H7 (cell line): Measurements from ENCODE around the gene ARHGAP21. TPM values are rescaled to one million over a fixed set of nuclear protein-coding genes. Genes with fewer than 3 reads are reported as not detected.
A peak's percentile ranks its signal among the peaks of the same experiment; 100 is the strongest.
"Not testable (repeated sequence)": the region's sequence is repeated elsewhere in the genome, so short reads cannot be mapped to it uniquely, and the experiment has no call there.

Experiments used
- DNase-seq: peaks from one replicate; pipeline ENCODE4 v3.0.0; 2012
- H3K27me3 ChIP-seq: 2 replicates; pipeline ENCODE4 v1.6.0; 2011; ENCODE audit warnings: mild to moderate bottlenecking, low read length; ENCODE audit not compliant: control insufficient read depth, insufficient read depth
- H3K36me3 ChIP-seq: replicated peaks from 2 replicates; pipeline ENCODE4 v1.5.1; 2011; ENCODE audit warnings: low read length; ENCODE audit not compliant: control insufficient read depth, insufficient read depth
- H3K4me3 ChIP-seq: 2 replicates; pipeline ENCODE4 v1.5.1; 2011; ENCODE audit warnings: low read depth, mild to moderate bottlenecking, control low read depth, low read length, moderate library complexity; ENCODE audit not compliant: insufficient read depth
- total RNA-seq: library from RNA; depleted of rRNA; stranded (reverse); fragments of >200 nt; shearing (Covaris generic); gene quantifications from 2 replicates; pipeline ENCODE4 v1.2.3, GENCODE V29; 2014

Gene ARHGAP21
- total RNA-seq, 1 experiment from 2014 or later: 31.5 TPM

DNA sequence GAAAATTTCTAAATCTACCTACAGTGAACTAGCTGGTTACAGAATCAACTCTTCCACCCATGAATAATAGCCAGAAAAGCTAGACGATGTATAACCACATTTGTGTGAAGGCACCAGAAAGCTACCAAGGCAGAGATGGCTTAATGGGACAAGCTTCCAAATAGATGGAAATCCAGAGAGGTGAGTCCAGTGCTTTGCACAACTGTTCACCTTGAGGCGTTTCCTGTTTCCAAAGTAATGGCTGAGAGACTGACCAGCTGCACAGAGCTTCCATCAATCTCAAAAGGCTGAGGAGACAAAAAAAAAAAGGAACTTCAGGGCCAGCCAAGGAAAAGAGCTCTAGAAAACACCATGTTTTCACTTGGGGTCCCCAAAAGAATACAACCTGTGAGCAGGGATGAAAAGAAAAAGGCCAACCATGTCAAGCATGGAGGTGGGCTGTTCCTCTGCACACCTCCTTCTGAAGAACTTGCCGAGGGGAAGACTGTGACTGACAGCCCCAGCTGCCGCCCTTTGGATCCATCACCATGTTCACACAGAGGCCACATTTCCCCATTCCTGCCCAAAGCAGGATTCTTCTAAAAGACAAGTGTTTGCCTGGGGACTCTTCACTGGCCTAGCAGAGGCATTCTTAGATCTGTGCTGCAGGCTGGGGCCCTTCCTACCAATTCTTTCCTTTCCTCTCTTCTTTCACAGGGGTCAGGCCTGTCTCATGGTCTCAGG is 72.9 kb downstream of the ARHGAP21 start:
- Histone ChIP-seq H3K36me3 (no peaks in the 10 kb centered on the region), H3K27me3 (no peaks in the 10 kb centered on the region), H3K4me3 (no peak overlapping the region)
- no peak for DNase-seq

DNA sequence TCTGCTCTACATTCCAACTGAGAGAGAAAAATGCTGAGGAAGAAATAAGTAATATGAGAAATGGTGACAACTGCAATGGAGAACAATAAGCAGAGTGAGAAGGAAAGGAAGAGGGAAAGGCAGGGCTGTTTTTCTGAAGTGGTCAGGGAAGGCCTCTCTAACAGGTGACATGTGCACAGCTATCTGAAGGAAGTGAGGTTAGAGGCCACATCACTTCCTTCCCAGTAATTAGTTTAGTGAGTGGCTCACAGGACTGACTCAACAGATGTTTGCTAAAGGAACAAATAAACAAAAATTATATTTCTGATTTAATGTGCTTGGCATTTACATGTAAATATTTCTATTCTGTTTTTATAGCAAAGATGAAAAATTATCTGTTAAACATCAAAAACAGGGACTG is 77.9 kb downstream of the ARHGAP21 start:
- DNase-seq: no peak
- no peaks in the 10 kb centered on the region for H3K36me3 ChIP-seq
- H3K27me3 ChIP-seq: no peaks in the 10 kb centered on the region
- H3K4me3 ChIP-seq: no peak overlapping the region

- Histone ChIP-seq H3K27me3 (no peaks in the 10 kb centered on the region), H3K4me3 (no peak overlapping the region), H3K36me3 (no peaks in the 10 kb centered on the region)
- no peak for DNase-seq
Measured at GRCh38 chr10:24645022-24645421, 78.7 kb downstream of the ARHGAP21 start.

- DNase-seq: no peak
- no peaks in the 10 kb centered on the region for H3K27me3 ChIP-seq
- no peak overlapping the region for H3K4me3 ChIP-seq
- no peaks in the 10 kb centered on the region for H3K36me3 ChIP-seq
Measured at GRCh38 chr10:24643679-24644209, 79.9 kb downstream of the ARHGAP21 start.

GRCh38 chr10:24642921-24643678 is 80.6 kb downstream of the ARHGAP21 start:
- Histone ChIP-seq H3K36me3 (no peaks in the 10 kb centered on the region), H3K27me3 (no peaks in the 10 kb centered on the region), H3K4me3 (no peak overlapping the region)
- peak; percentile 31 for DNase-seq

DNA sequence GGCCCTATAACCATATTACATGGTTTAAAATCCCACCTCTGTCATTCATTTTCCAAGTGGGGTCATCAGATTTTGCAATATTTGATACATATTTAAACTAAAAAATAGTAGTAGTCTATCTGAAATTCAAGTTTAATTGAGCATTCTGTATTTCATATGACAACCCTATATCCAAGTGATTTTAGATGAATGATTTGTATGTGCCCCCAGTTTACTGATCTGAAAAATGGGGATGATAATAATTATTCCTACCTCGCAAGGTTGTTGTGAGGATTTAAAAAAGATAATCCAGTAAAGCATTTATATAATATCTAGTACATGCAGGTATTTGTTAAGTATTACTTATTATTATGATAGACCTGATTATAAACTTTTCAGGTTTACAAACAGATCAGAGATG is 84.6 kb downstream of the ARHGAP21 start:
- H3K27me3 ChIP-seq: no peaks in the 10 kb centered on the region
- H3K36me3 ChIP-seq: no peaks in the 10 kb centered on the region
- no peak for DNase-seq
- H3K4me3 ChIP-seq: no peak overlapping the region

DNA sequence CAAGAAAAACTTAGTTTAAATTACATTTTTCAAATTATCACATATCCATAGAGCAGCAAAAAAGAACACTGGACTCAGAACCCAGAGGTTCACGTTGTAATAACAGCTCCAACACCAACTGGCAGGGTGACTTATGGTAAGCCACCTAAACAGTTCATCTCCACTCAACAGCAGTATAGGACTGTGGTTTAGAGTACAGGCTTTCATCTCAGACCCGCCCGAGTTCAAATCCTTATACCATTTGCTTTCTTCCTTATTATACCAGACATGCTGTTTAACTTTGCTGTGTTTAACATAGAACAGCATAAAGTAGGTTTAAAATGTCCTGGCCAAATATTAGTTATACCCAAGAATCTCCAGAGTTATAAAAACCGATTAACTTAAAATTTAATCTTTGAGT is 97.9 kb downstream of the ARHGAP21 start:
- Histone ChIP-seq H3K36me3 (no peaks in the 10 kb centered on the region), H3K27me3 (no peaks in the 10 kb centered on the region), H3K4me3 (no peak overlapping the region)
- DNase-seq: no peak

- H3K4me3 ChIP-seq: no peak overlapping the region
- no peak for DNase-seq
- no peaks in the 10 kb centered on the region; the same call in 1 of the 2 replicates for H3K36me3 ChIP-seq
- H3K27me3 ChIP-seq: no peaks in the 10 kb centered on the region
Measured at GRCh38 chr10:24623383-24623782, 100.3 kb downstream of the ARHGAP21 start.

- H3K27me3 ChIP-seq: no peaks in the 10 kb centered on the region
- no peaks in the 10 kb centered on the region; the same call in 1 of the 2 replicates for H3K36me3 ChIP-seq
- DNase-seq: no peak
- no peak overlapping the region for H3K4me3 ChIP-seq
Measured at GRCh38 chr10:24622781-24623301, 100.8 kb downstream of the ARHGAP21 start.

DNA sequence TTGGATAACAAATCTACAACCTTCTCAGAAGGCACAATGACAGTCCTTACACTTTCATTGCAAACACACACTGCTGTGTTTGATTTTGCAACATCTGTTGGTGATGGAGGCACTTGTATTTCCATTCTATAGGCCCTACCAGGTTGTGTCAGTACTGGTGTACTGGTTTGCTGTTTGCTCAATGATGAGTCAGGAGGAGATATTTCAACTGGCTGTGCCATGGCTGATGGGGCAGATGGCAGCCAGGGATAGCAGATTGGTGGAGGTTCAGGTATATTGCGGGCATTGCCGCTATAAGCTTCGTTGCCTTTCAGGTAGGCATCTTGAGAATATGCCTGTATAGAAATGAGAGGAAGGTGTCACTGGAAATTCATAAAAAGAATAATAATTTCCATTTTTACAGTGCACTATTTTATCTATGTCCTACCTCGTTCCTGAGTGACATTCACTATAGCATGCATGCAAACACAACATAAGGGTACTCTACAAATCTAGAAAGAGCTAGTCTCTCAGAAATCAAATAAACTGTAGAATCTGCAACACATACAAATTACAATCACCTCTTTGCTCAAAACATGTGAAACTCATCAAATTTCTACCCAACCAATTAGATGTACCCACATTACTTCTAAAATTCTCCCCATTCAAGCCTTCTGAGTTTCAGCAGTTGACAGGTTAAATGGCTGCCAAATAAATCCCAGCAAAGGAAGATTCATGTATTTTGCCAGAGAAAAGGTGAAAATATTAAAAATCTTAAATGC is 102.5 kb downstream of the ARHGAP21 start:
- H3K27me3 ChIP-seq, H3K4me3 ChIP-seq, H3K36me3 ChIP-seq, DNase-seq: not testable (repeated sequence)

DNA sequence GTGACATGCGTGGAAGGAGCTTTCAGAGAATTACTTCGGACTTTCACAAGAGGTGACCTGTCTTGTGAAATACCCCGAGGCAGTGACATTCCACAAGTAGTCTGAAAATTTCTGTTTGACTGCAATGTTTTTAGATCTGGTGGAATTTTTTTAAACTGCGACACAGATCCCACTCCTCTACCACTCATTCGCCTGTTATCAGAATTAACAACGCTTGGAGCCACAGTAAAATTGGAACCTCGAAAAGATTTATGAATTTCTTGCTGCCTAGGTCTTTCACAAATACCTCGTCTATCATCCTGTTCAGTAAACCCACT is 103.7 kb downstream of the ARHGAP21 start:
- DNase-seq, H3K4me3 ChIP-seq, H3K27me3 ChIP-seq, H3K36me3 ChIP-seq: not testable (repeated sequence)

- H3K4me3 ChIP-seq, DNase-seq, H3K27me3 ChIP-seq, H3K36me3 ChIP-seq: not testable (repeated sequence)
Measured at GRCh38 chr10:24619291-24619993, 104.2 kb downstream of the ARHGAP21 start.

- Histone ChIP-seq H3K4me3 (no peak overlapping the region), H3K36me3 (no peaks in the 10 kb centered on the region; the same call in 1 of the 2 replicates), H3K27me3 (no peaks in the 10 kb centered on the region)
- no peak for DNase-seq
Measured at GRCh38 chr10:24618401-24618800, 105.3 kb downstream of the ARHGAP21 start.

DNA sequence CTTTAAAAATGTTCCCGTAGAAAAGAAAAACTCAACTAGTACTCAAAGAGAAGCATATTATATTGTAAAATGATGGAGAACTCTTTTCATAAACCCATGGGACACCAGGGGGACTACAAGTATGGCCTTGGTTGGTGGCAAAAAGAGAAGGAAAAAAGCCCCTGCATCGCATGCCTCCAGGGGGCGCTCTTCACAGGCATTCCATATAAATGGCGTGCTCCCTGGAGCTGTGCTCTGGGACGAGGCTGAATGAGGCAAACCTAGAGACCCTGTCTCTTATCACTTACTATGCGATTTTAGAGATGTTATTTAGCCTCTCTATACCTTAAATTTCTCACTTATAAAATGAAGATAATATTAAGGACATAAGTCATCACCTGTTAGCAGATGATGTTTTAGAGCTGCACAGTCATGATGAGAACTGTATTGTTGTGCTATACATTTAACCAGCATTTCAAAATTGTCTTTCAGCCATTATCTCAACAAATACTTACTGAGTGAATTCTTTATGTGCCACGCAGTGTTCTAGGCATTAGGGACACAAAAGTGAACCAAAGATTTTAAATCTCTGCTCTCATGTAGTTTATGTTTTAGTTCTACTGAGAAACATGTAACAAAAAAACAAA is 105.8 kb downstream of the ARHGAP21 start:
- DNase-seq: peak; percentile 51
- Histone ChIP-seq H3K36me3 (no peaks in the 10 kb centered on the region; the same call in 1 of the 2 replicates), H3K4me3 (no peak overlapping the region), H3K27me3 (no peaks in the 10 kb centered on the region)
